A549 (cell line): ENCODE measurements around the gene SPG21. TPM values are rescaled to one million over a fixed set of nuclear protein-coding genes. Genes with fewer than 3 reads are reported as not detected.

ENCODE experiments used
- ATAC-seq, 2 experiments: fragments of 200-7000 bp in 1 of 2; fragments of >200 bp in 1 of 2; cut with Nextera tagmentation in 1 of 2; cut with Tn5 transposase in 1 of 2; 3 replicates each; pipeline versions ENCODE4 v1.8.0 to v1.9.1; 2018 to 2020; ENCODE audit warnings: mild to moderate bottlenecking in 1 of 2, moderate library complexity in 1 of 2
- CTCF ChIA-PET: fragments of 300-600 bp; sonication (Branson Sonifier 250); formaldehyde crosslinking; extraction: SDS; loops from one replicate; lab custom pipeline; 2021; ENCODE audit warnings: antibody characterized with exemption, inconsistent platforms; lab: Yijun Ruan, JAX
- POLR2A ChIA-PET: fragments of 350-600 bp; formaldehyde crosslinking; extraction: SDS; loops from one replicate; lab custom pipeline; 2021; ENCODE audit warnings: antibody characterized with exemption, inconsistent platforms; lab: Yijun Ruan, JAX
- DNase-seq, 2 experiments: peaks; one replicate each; pipeline versions ENCODE4 v3.0.0 to v3.0.0-alpha.2; 2011 to 2016; ENCODE audit warnings: low read depth in 1 of 2, low spot score in 1 of 2
- FAIRE-seq: peaks from 2 replicates; lab custom pipeline; 2011; peaks lifted over from hg19 to GRCh38; lab: Jason Lieb, UNC
- H3K27ac ChIP-seq, 2 experiments: fragments of >200 bp; sonication (Bioruptor Twin); formaldehyde crosslinking; 3 replicates each; pipeline ENCODE4 v1.5.1; 2016 to 2017
- H3K4me1 ChIP-seq: fragments of >200 bp; sonication (Bioruptor Twin); formaldehyde crosslinking; 3 replicates; pipeline ENCODE4 v1.6.1; 2016
- H3K4me2 ChIP-seq: fragments of >200 bp; sonication (Bioruptor Twin); formaldehyde crosslinking; 3 replicates; pipeline ENCODE4 v1.6.1; 2016
- H3K4me3 ChIP-seq: fragments of >200 bp; sonication (Bioruptor Twin); formaldehyde crosslinking; 3 replicates; pipeline ENCODE4 v1.5.1; 2016
- H3K9me3 ChIP-seq: fragments of >200 bp; sonication (Bioruptor Twin); formaldehyde crosslinking; 3 replicates; pipeline ENCODE4 v1.6.1; 2016
- BHLHE40 ChIP-seq: IDR thresholded peaks from 2 replicates; pipeline ENCODE4 v1.6.1; 2012; ENCODE audit warnings: low read depth, low read length, inconsistent platforms
- CBX8 ChIP-seq: fragments of 200-600 bp; sonication (generic); IDR thresholded peaks from 2 replicates; pipeline ENCODE4 v1.6.1; 2016
- CHD4 ChIP-seq: fragments of 200-600 bp; sonication (generic); IDR thresholded peaks from 2 replicates; pipeline ENCODE4 v1.6.1; 2016; ENCODE audit warnings: antibody characterized with exemption, mild to moderate bottlenecking, borderline replicate concordance
- EP300 ChIP-seq, 2 experiments: fragments of >200 bp; sonication (Bioruptor Twin); formaldehyde crosslinking; IDR thresholded peaks; 2 replicates in 1 of 2; 3 replicates in 1 of 2; pipeline ENCODE4 v1.6.1; 2016 to 2017
- FOSB ChIP-seq: fragments of 250-450 bp; sonication (Bioruptor Pico); IDR thresholded peaks from 2 replicates; pipeline ENCODE4 v1.5.0; 2020; ENCODE audit warnings: mild to moderate bottlenecking, moderate library complexity
- FOSL2 ChIP-seq, 2 experiments: fragments of 450-650 bp in 1 of 2; fragments of >200 bp in 1 of 2; sonication (Bioruptor Twin) in 1 of 2; formaldehyde crosslinking; IDR thresholded peaks; 2 replicates each; pipeline versions ENCODE4 v1.5.0 to v1.6.1; 2016 to 2020; ENCODE audit warnings: mild to moderate bottlenecking in 1 of 2, moderate library complexity in 1 of 2
- HES2 ChIP-seq: fragments of >200 bp; sonication (Bioruptor Twin); formaldehyde crosslinking; IDR thresholded peaks from 2 replicates; pipeline ENCODE4 v1.6.1; 2016
- HEYL ChIP-seq: fragments of 250-450 bp; sonication (Bioruptor Pico); IDR thresholded peaks from 2 replicates; pipeline ENCODE4 v1.8.0; 2021; ENCODE audit warnings: mild to moderate bottlenecking, moderate library complexity
- HOXB13 ChIP-seq: fragments of 250-450 bp; sonication (Bioruptor Pico); IDR thresholded peaks from 2 replicates; pipeline ENCODE4 v1.5.0; 2020; ENCODE audit warnings: low read depth, mild to moderate bottlenecking, moderate library complexity
- JUNB ChIP-seq: fragments of >200 bp; sonication (Bioruptor Twin); formaldehyde crosslinking; IDR thresholded peaks from 2 replicates; pipeline ENCODE4 v1.6.1; 2016
- KDM5A ChIP-seq: fragments of 200-600 bp; sonication (generic); IDR thresholded peaks from 2 replicates; pipeline ENCODE4 v1.6.1; 2016; ENCODE audit warnings: antibody characterized with exemption, mild to moderate bottlenecking
- MAFK ChIP-seq: fragments of 450-650 bp; IDR thresholded peaks from 2 replicates; pipeline ENCODE4 v1.6.1; 2014; ENCODE audit not compliant: partially characterized antibody
- MAX ChIP-seq: IDR thresholded peaks from 2 replicates; pipeline ENCODE4 v1.6.1; 2012
- NFE2L2 ChIP-seq: fragments of 150-350 bp; conservative IDR thresholded peaks from 2 replicates; pipeline ENCODE4 v1.6.1; 2014; ENCODE audit warnings: low read length
- NR3C1 ChIP-seq: fragments of >200 bp; sonication (Bioruptor Twin); formaldehyde crosslinking; IDR thresholded peaks from 3 replicates; pipeline ENCODE4 v1.6.1; 2017
- POLR2A ChIP-seq: IDR thresholded peaks from 2 replicates; pipeline ENCODE4 v1.6.1; 2012; ENCODE audit warnings: mild to moderate bottlenecking, low read length
- RARB ChIP-seq: fragments of 250-450 bp; sonication (Bioruptor Pico); IDR thresholded peaks from 2 replicates; pipeline ENCODE4 v1.8.0; 2021; ENCODE audit warnings: mild to moderate bottlenecking, moderate library complexity
- RCOR1 ChIP-seq: fragments of 150-350 bp; IDR thresholded peaks from 2 replicates; pipeline ENCODE4 v1.6.1; 2014; ENCODE audit warnings: antibody characterized with exemption, low read length, low read depth
- WGBS: methylation state at CpG from one replicate; pipeline ENCODE4 v1.1.6; 2017; ENCODE audit errors: missing lambda C conversion rate; 5-methylcytosine and 5-hydroxymethylcytosine counted together
- polyA plus RNA-seq, 4 experiments: library from polyadenylated mRNA; depleted of rRNA in 3 of 4; stranded (reverse); fragments of >200 nt; fragmentation: RNase III in 1 of 4; extraction: RNeasy Plus Mini Kit Qiagen cat#74134 plus additional on column Dnase treatment in 1 of 4; gene quantifications; 2 replicates in 3 of 4; 3 replicates in 1 of 4; pipeline ENCODE4 v1.2.3, GENCODE V29; 2011 to 2017
- TF ChIP-seq, protein P1 (sequence below): fragments of 200-600 bp; sonication (generic); IDR thresholded peaks from 2 replicates; pipeline ENCODE4 v1.6.1; 2016; ENCODE audit warnings: antibody characterized with exemption, mild to moderate bottlenecking, moderate library complexity
- TF ChIP-seq, protein P2 (sequence below): fragments of >200 bp; sonication (Bioruptor Twin); formaldehyde crosslinking; IDR thresholded peaks from 3 replicates; pipeline ENCODE4 v1.5.1; 2016

The SPG21 gene
- polyA plus RNA-seq, 2 of the 4 experiments (the other 2 are of a cell fraction): 117 to 155 TPM

DNA sequence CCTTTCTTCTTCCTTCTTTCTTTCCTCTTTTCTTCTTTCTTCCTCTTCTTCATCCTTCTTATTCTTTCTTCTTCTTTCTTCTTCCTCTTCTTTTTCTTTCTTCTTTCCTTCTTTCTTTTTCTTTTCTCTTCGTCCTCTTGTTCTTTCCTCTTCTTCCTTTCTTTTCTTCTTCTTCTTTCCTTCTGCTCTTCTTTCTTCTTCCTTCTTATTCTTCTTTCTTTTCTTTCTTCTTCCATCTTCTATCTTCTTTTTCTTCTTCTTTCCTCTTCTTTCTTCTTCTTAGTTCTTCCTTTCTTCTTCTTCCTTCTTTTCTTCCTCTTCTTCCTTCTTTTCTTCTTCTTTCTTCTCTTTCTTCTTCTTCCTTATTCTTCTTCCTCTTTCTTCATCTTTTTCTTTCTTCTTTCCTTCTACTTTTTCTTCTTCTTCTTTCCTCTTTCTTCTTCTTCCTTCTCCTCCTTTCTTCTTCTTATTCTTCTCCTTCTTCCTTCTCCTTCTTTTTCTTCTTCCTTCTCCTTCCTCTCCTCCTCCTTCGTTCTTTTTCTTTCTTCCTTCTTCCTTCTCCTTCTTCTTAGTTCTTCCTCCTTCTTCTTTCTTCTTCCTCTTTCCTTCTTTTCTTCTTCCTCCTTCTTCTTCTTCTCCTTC, 37.8 kb downstream of the SPG21 start:
- ATAC-seq: no peak

DNA sequence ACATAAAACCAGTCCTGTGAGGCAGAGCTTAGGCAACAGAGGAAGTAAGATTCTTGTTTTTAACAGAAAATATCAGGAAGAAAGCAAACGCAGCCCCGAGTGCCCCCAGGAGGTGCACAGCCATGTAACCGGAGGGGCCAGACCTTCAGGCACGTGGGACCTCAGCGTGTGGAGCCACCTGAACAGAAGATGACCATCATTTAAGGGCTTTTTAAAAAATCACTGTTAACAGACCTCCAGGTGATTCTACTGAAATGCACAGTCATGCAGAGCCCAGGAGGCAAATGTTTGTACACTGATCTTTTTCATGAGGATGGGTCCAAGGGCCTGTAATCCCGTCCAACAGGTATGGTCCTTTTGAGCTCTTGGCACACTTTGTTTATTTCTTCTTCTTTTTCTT, 38.8 kb downstream of the SPG21 start:
- no peaks in the 10 kb centered on the region for H3K4me1 ChIP-seq
- no peak overlapping the region for H3K4me3 ChIP-seq
- H3K27ac ChIP-seq: no peak overlapping the region
- no peak overlapping the region for H3K4me2 ChIP-seq
- ChIA-PET CTCF (no interaction called here), POLR2A (no interaction called here)
- no peak for FAIRE-seq
- 84% methylated on average over 6 of the region's 6 CpGs for WGBS
- peak in 1 of 2 experiments; percentile 51; a peak in 3 of 6 replicates for ATAC-seq
- TF ChIP-seq MAX (no peak), KDM5A (no peak), JUNB (no peak), NFE2L2 (peak; percentile 79), MAFK (peak; percentile 63)
- H3K9me3 ChIP-seq: peaks cover 8% of the 10 kb centered on the region; the same call in 1 of the 3 replicates
- peak in 1 of 2 experiments; percentile 37 for DNase-seq

More for the DNA sequence above, 37.8 kb downstream of the SPG21 start:
- no peak for FAIRE-seq
- Histone ChIP-seq H3K27ac (no peak overlapping the region), H3K9me3 (peaks cover 8% of the 10 kb centered on the region; the same call in 1 of the 3 replicates), H3K4me2 (no peak overlapping the region), H3K4me1 (no peaks in the 10 kb centered on the region), H3K4me3 (no peak overlapping the region)
- TF ChIP-seq BHLHE40 (no peak), HEYL (CRISPR knock-in tag) (no peak), KDM5A (no peak), HES2 (no peak), FOSL2 (IDR thresholded peaks at IDR 0.05) (no peak), FOSL2 (CRISPR knock-in tag; IDR thresholded peaks at IDR 0.05) (no peak), CBX8 (no peak), HOXB13 (CRISPR knock-in tag) (no peak), EP300 (IDR thresholded peaks at IDR 0.05) (no peak), POLR2A (no peak), FOSB (CRISPR knock-in tag) (no peak), RCOR1 (no peak), NR3C1 (no peak), NFE2L2 (no peak), RARB (CRISPR knock-in tag) (no peak), CHD4 (no peak)
- TF ChIP-seq, protein P1, sequence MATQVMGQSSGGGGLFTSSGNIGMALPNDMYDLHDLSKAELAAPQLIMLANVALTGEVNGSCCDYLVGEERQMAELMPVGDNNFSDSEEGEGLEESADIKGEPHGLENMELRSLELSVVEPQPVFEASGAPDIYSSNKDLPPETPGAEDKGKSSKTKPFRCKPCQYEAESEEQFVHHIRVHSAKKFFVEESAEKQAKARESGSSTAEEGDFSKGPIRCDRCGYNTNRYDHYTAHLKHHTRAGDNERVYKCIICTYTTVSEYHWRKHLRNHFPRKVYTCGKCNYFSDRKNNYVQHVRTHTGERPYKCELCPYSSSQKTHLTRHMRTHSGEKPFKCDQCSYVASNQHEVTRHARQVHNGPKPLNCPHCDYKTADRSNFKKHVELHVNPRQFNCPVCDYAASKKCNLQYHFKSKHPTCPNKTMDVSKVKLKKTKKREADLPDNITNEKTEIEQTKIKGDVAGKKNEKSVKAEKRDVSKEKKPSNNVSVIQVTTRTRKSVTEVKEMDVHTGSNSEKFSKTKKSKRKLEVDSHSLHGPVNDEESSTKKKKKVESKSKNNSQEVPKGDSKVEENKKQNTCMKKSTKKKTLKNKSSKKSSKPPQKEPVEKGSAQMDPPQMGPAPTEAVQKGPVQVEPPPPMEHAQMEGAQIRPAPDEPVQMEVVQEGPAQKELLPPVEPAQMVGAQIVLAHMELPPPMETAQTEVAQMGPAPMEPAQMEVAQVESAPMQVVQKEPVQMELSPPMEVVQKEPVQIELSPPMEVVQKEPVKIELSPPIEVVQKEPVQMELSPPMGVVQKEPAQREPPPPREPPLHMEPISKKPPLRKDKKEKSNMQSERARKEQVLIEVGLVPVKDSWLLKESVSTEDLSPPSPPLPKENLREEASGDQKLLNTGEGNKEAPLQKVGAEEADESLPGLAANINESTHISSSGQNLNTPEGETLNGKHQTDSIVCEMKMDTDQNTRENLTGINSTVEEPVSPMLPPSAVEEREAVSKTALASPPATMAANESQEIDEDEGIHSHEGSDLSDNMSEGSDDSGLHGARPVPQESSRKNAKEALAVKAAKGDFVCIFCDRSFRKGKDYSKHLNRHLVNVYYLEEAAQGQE: no peak
- TF ChIP-seq, protein P2, sequence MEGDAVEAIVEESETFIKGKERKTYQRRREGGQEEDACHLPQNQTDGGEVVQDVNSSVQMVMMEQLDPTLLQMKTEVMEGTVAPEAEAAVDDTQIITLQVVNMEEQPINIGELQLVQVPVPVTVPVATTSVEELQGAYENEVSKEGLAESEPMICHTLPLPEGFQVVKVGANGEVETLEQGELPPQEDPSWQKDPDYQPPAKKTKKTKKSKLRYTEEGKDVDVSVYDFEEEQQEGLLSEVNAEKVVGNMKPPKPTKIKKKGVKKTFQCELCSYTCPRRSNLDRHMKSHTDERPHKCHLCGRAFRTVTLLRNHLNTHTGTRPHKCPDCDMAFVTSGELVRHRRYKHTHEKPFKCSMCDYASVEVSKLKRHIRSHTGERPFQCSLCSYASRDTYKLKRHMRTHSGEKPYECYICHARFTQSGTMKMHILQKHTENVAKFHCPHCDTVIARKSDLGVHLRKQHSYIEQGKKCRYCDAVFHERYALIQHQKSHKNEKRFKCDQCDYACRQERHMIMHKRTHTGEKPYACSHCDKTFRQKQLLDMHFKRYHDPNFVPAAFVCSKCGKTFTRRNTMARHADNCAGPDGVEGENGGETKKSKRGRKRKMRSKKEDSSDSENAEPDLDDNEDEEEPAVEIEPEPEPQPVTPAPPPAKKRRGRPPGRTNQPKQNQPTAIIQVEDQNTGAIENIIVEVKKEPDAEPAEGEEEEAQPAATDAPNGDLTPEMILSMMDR: no peak
- 95% methylated on average over 2 of the region's 2 CpGs for WGBS
- no peak for DNase-seq
- POLR2A ChIA-PET: no interaction called here
- CTCF ChIA-PET: no interaction called here
